ENCODE measurements around the gene MAP4K4.

- no peak for TF ChIP-seq CTCF (conservative IDR thresholded peaks at IDR 0.05; ENCODE audit: low read length)
- no peak for TF ChIP-seq EZH2phosphoT487 (IDR thresholded peaks at IDR 0.05; ENCODE audit: borderline replicate concordance, low read depth, low read length)
Measured at GRCh38 chr2:101811226-101812015, 113.9 kb downstream of the MAP4K4 start.
